ENCODE data around the gene PCED1A.

DNA sequence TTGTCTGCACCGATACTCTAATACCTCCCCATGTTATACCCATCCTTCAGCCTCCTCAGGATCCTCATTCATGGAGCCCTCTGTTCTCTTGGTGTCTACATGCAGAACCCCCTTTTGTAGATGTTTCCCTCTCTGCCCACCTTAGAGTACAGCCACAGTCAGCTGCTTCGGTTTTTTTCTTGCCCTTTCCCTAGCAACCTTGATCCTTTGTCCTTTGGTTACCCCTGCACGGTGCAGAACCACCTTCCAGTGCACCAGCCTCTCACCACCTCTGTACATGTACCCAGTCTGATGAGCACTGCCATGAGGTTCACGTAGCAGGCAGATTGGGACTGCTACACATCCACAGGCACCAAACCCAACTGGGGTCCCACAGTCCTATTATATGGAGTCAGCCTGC is 7.3 kb upstream of the PCED1A start:
- TF ChIP-seq CTCF (conservative IDR thresholded peaks at IDR 0.05; ENCODE audit: low read length) (no peak), EZH2phosphoT487 (IDR thresholded peaks at IDR 0.05; ENCODE audit: borderline replicate concordance, low read depth, low read length) (no peak)
